GM12873 (cell line): ENCODE data around the gene RETREG2.

Experiments used
- TF ChIP-seq, protein P1 (sequence below): IDR thresholded peaks from 2 replicates; pipeline ENCODE4 v1.5.1; 2012; ENCODE audit warnings: low read depth, mild to moderate bottlenecking, moderate library complexity, low read length, control low read depth; ENCODE audit not compliant: insufficient read depth; ENCODE audit errors: missing control alignments

RETREG2 gene

DNA sequence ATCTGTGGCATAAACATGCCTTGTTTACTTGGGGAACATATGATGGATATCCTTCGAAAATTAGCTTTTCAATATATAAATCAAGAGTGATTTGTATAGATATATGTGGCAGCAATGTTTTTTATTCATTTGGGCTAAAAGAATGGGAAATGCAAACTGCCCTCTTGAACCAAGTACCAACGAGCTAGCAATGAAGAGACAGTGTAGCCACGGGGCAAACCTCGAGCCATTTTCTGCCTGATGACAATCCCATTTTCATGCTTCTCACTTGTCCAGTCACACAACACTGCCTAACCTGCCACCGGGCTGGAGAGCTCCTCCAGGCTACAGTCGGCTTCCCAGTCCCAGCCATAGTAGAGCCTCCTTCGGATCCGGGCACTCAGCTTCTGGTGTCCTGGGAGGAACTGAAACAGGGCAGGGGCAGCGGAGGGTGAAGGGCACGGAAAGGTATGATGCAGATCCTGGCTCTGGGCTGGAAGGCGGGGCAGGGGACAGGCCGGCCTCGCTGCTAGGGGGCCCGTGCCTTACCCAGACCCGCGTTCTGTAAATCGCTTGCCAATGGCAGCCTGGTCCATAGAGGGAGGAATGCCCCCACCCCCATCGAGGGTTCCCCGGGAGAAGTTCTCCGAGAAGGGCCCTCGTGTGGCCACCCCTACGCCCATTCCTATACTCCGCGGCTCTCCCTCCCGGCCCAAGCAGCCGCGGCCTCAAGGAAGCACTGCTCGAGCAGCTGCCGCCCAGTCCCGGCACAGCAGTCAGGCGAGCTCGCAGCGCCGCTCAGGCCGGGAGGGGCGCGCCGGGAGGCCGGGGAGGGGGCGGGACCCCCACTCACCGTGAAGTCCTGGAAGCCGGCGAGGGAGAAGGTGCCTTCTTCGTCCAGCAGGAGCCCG is 1.9 kb upstream of the RETREG2 start:
- TF ChIP-seq, protein P1, sequence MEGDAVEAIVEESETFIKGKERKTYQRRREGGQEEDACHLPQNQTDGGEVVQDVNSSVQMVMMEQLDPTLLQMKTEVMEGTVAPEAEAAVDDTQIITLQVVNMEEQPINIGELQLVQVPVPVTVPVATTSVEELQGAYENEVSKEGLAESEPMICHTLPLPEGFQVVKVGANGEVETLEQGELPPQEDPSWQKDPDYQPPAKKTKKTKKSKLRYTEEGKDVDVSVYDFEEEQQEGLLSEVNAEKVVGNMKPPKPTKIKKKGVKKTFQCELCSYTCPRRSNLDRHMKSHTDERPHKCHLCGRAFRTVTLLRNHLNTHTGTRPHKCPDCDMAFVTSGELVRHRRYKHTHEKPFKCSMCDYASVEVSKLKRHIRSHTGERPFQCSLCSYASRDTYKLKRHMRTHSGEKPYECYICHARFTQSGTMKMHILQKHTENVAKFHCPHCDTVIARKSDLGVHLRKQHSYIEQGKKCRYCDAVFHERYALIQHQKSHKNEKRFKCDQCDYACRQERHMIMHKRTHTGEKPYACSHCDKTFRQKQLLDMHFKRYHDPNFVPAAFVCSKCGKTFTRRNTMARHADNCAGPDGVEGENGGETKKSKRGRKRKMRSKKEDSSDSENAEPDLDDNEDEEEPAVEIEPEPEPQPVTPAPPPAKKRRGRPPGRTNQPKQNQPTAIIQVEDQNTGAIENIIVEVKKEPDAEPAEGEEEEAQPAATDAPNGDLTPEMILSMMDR, result no peak

DNA sequence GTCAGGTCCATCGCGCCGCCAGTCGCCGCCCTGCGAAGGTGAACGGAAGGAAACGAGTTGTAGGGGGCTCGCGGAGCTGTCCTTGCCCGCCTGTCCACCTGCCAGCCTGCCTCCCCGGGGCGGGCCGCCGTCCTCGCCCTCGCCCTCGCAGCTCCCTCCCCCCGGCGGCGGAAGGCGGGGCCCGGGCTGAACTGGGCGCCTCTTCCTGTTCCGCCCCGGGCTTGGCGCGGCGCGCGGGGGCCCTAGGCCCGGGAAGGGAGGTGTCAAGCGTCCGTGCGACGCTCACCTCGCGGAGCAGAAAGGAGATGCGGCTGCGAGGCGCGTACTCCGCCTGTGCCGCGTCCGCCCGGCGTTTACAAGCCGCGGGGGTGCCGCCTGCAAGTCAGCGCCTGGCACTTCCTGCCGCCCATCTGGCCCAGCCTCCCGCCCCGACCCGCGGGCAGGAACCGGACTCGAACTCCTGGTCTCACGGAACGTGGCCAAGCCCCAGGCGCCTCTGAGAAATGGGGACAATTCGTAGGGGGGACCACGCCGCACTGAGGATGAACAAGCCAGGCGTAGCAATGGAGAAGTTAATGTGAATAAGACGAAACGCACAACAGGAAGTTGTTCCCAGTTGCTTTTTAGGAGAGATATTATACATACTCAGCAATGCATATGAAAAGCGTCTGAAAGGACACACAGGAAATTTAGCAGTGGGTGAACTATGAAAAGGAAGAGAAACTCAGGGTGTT is 1.1 kb upstream of the RETREG2 start, which contains the start of gene CNPPD1:
Gene CNPPD1 (minus strand): TSS at position 108 of the 734 bp plus-strand sequence. CDS start 97 bp downstream, at position 11.
- TF ChIP-seq, protein P1, result no peak

DNA sequence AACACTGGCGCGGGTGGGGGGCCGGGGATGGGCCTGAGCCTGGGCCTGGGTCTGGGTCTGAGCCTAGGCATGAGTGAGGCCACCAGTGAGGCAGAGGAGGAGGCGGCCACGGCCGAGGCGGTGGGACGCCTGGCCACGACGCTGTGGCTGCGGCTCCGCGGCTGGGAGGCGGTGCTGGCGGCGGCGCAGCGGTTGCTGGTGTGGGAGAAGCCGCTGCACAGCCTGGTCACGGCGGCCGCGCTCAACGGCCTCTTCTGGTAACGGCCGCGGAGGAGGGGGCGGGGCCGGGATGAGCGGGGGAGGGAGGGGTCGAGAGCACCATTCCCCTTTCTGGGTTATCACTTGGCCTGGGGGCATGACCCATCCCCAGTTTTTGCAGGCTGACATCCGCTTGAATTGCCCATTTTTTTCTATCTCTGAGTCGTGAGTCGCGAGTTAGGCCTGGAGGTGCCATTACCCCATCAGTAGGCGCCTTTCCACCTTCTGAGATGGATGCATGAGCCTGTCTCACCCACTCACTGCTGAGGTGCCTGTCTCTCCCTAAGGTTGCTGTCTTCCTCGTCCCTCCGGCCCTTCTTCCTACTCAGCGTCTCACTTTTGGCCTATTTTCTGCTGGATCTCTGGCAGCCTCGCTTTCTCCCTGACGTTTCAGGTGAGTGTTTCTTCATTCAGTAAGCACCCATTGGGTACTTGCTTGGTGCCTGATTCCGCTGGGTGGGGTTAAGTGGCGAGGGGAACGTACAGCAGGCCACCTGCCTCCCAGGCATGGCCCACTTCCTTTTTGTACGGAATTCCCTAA is 501 bp downstream of the RETREG2 start:
- TF ChIP-seq, protein P1, result no peak

DNA sequence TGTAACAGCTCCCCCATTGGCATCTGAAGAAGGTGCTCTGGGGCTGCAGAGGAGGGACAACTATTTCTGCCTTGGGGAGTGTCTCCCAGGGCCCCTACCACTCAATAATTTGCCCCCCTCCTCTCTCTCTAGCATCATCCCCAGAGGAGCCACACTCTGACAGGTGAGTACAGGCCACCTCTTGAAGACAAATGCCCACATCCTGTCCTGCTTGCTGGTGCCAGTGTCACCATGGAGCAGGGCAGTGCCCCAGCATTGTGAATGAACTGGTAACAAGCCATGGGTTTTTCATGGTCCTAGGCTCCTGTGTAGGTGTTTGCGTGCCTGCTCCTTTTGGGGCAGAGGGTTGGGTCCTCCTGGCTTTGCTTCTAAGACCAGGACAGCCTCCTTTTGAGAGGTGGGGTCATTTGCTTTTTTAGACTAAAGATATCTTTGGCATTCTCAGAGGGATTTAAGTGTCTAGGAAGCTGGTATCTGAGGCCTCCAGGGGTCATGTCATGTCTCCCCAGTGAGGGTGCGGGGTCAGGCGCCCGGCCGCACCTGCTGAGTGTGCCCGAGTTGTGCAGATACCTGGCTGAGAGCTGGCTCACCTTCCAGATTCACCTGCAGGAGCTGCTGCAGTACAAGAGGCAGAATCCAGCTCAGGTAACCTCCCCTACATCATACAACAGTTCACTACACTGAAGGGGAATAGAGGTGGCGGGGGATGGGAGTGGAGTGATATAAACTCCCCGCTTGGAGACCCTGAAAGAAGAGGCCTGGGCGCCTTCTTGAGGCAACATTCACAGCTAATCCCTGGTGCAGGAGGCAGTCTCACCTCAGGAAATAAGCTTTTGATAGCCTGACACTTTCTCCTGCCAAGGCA is 1.8 kb downstream of the RETREG2 start:
- TF ChIP-seq, protein P1, result no peak

DNA sequence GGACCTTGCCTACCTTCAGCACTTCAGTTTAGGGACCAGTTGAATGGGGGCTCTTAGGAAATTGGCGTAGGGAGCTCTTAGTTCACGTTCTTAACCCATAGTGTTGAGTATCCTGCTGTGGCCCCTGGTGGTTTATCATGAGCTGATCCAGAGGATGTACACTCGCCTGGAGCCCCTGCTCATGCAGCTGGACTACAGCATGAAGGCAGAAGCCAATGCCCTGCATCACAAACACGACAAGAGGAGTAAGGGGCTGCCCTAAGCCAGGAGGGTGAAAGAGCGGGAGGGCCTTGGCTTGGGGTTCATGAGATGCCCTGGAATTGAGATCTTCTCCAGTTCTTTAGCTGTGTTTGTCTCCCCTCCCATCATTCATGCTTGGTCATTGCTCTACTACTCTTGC is 2.9 kb downstream of the RETREG2 start:
- TF ChIP-seq, protein P1, result no peak

DNA sequence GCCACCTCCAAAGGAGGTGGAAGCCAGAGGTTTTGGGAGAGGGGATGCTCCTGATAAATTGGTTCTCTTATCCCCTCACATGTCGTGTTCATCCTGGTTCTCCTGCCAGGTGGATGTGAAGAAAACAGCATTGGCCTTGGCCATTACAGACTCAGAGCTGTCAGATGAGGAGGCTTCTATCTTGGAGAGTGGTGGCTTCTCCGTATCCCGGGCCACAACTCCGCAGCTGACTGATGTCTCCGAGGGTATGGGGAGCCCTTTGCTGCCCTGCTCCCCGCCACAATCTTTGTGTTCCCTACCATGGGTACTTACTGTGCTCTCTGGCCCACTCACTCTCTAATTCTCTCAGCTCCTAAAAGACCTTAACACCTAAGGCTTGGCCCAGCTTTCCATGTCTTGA is 3.5 kb downstream of the RETREG2 start:
- TF ChIP-seq, protein P1, result no peak
